Measurements from ENCODE around the gene RBM3. TPM values are rescaled to one million over a fixed set of nuclear protein-coding genes. Genes with fewer than 3 reads are reported as not detected.
A peak's percentile ranks its signal among the peaks of the same experiment; 100 is the strongest.

Gene RBM3
- total and polyA plus RNA-seq, 2 of the 8 experiments (the other 6 are each of a cell fraction or from before 2014, with no cell fraction given), result 99.6 to 164 TPM

DNA sequence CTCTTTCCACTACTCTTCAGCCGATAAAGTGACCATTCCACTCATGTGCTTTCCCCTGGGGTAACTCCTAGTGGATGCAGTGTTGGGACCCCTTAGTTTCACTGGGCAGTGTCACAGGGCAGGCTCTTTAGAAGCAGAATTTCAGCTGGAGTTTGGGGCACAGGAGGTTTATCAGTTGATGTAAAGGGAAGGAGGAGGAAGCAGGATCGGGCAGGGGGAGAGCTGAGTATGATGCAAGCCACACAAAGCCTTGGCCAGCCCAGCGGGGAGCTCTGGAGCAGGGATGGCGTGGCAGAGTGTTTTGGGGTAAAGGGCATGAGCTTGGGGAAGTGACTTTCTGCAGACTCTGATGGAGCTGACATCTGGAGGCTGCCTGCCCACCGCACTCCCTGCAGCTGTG is 42.3 kb downstream of the RBM3 start:
- FAIRE-seq (peak; percentile 50), DNase-seq (ENCODE audit: low read depth in 1 of 2, low spot score in 2 of 2) (no peak)
- Histone ChIP-seq H3K4me1 (replicated peaks in 1 of 4; ENCODE audit: control insufficient read depth in 3 of 4, insufficient read depth in 4 of 4, low read length in 3 of 4) (no peaks in the 10 kb centered on the region; a peak in 1 of 7 replicates), H4K8ac (ENCODE audit: extremely low read depth, insufficient read depth, low read length) (no peak overlapping the region), H4K91ac (replicated peaks; ENCODE audit: insufficient read length, low read length) (no peak overlapping the region), H3K79me2 (ENCODE audit: control insufficient read depth in 1 of 2, insufficient read depth in 2 of 2, low read length in 2 of 2) (no peaks in the 10 kb centered on the region), H3K23me2 (ENCODE audit: low read depth, low read length) (no peaks in the 10 kb centered on the region), H3K23ac (ENCODE audit: insufficient read length) (no peak overlapping the region), H3K9ac (replicated peaks in 1 of 4; ENCODE audit: extremely low read depth in 1 of 4, low read depth in 3 of 4, low read length in 3 of 4) (no peak overlapping the region), H3K14ac (ENCODE audit: insufficient read length) (no peak overlapping the region), H3K4ac (replicated peaks; ENCODE audit: insufficient read length, low read depth, low read length) (no peak overlapping the region), H3K27ac (ENCODE audit: low read depth, low read length) (no peak overlapping the region), H3K9me3 (ENCODE audit: insufficient read depth in 2 of 2, low read depth in 1 of 2, low read length in 1 of 2) (no peaks in the 10 kb centered on the region), H3K56ac (replicated peaks; ENCODE audit: insufficient read length, low read depth, low read length) (no peak overlapping the region), H3K27me3 (replicated peaks in 1 of 4; ENCODE audit: control insufficient read depth in 3 of 4, extremely low read depth in 1 of 4, insufficient read depth in 3 of 4, low read length in 3 of 4) (no peaks in the 10 kb centered on the region), H3K36me3 (ENCODE audit: control insufficient read depth in 2 of 4, insufficient read depth in 4 of 4, low read length in 3 of 4) (no peaks in the 10 kb centered on the region), H4K20me1 (replicated peaks in 1 of 2; ENCODE audit: control insufficient read depth in 1 of 2, insufficient read depth in 2 of 2, low read length in 2 of 2) (no peaks in the 10 kb centered on the region), H2BK15ac (ENCODE audit: low read length) (no peak overlapping the region), H2BK12ac (ENCODE audit: low read depth, low read length) (no peak overlapping the region), H3K79me1 (ENCODE audit: low read depth, low read length) (no peaks in the 10 kb centered on the region), H2BK120ac (replicated peaks; ENCODE audit: low read depth, low read length) (no peak overlapping the region), H4K5ac (ENCODE audit: insufficient read length, low read depth, low read length) (no peak overlapping the region), H2AFZ (ENCODE audit: low read length) (no peak overlapping the region; the same call in 1 of the 2 replicates), H3K18ac (ENCODE audit: extremely low read depth, low read length) (no peak overlapping the region), H2AK5ac (ENCODE audit: low read depth, low read length) (no peak overlapping the region), H3K4me3 (ENCODE audit: extremely low read depth in 1 of 4, insufficient read depth in 2 of 4, low read depth in 3 of 4, low read length in 4 of 4) (no peak overlapping the region), H2BK20ac (ENCODE audit: low read length) (no peak overlapping the region), H3K4me2 (ENCODE audit: insufficient read depth in 1 of 2, low read depth in 2 of 2, low read length in 2 of 2) (peak overlapping the region in 1 of 2 experiments; percentile 11; a peak in 1 of 4 replicates), H2BK5ac (ENCODE audit: low read depth, low read length) (no peak overlapping the region)
- TF ChIP-seq SP4 (IDR thresholded peaks at IDR 0.05; ENCODE audit: low read length) (no peak), CEBPB (IDR thresholded peaks at IDR 0.05; ENCODE audit: low read depth, low read length) (peak; percentile 66), EGR1 (IDR thresholded peaks at IDR 0.05; ENCODE audit: borderline replicate concordance, low read depth, low read length) (0 out of 2 replicates have a peak, but pooled peaks have one; percentile 11)
- WGBS, 2 experiments (ENCODE audit: extremely low coverage in 1 of 2, insufficient coverage in 1 of 2, insufficient read length in 1 of 2, insufficient replicate concordance in 2 of 2, low coverage in 1 of 2, low lambda C conversion rate in 2 of 2, missing lambda C conversion rate in 1 of 2), result 60% methylated on average over 3 of the region's 5 CpGs; no CpG with 5 or more reads in 1 of the 2 experiments
- ChIA-PET CTCF (ENCODE audit: partially characterized antibody) (no interaction called here), POLR2A (ENCODE audit: partially characterized antibody) (interaction anchor here (1.3 to 1.9 kb wide), 4 partner anchors 11 to 42 kb away, joined by 3 to 12 read pairs (median 8); partner anchors contain the start of gene RBM3)
